OCI-LY7 (cell line): ENCODE results near the gene SLC16A1. TPM values are rescaled to one million over a fixed set of nuclear protein-coding genes. Genes with fewer than 3 reads are reported as not detected.

Source experiments
- BruUV-seq: library from RNA; stranded (reverse); fragments of 400-500 nt; replicated peaks from 2 replicates; lab custom pipeline; 2021; lab: Mats Ljungman, UMichigan
- CTCF ChIA-PET: fragments of 300-600 bp; sonication (Branson Sonifier 250); formaldehyde crosslinking; loops from one replicate; lab custom pipeline; 2022; ENCODE audit warnings: antibody characterized with exemption; ENCODE audit not compliant: unreplicated experiment; lab: Charles Lee
- POLR2A ChIA-PET: fragments of 300-600 bp; sonication (Branson Sonifier 250); formaldehyde crosslinking; loops from one replicate; lab custom pipeline; 2022; ENCODE audit warnings: antibody characterized with exemption; lab: Charles Lee
- DNase-seq: peaks from one replicate; pipeline ENCODE4 v3.0.0-alpha.2; 2015; ENCODE audit warnings: low spot score
- H2AFZ ChIP-seq: fragments of 200-600 bp; sonication (generic), shearing (Covaris generic); 2 replicates; pipeline ENCODE4 v1.6.1; 2014; ENCODE audit warnings: mild to moderate bottlenecking, antibody characterized with exemption, low read length, moderate library complexity
- H3K27ac ChIP-seq: fragments of 200-600 bp; sonication (generic); 2 replicates; pipeline ENCODE4 v1.5.1; 2014; ENCODE audit warnings: mixed run types, low read depth, mild to moderate bottlenecking, moderate library complexity, low read length, inconsistent platforms; ENCODE audit not compliant: poor library complexity, severe bottlenecking
- H3K36me3 ChIP-seq: fragments of 200-600 bp; sonication (generic); 2 replicates; pipeline ENCODE4 v1.6.1; 2014; ENCODE audit warnings: mild to moderate bottlenecking, antibody characterized with exemption, low read length, moderate library complexity, mixed read lengths; ENCODE audit not compliant: insufficient read depth
- H3K4me1 ChIP-seq: fragments of 200-600 bp; sonication (generic); 2 replicates; pipeline ENCODE4 v1.5.1; 2014; ENCODE audit warnings: mild to moderate bottlenecking, low read length; ENCODE audit not compliant: insufficient read depth, poor library complexity, severe bottlenecking
- H3K4me2 ChIP-seq: fragments of 200-600 bp; sonication (generic); 2 replicates; pipeline ENCODE4 v1.6.1; 2014; ENCODE audit warnings: mild to moderate bottlenecking, low read length
- H3K4me3 ChIP-seq: fragments of 200-600 bp; sonication (generic); 2 replicates; pipeline ENCODE4 v1.5.1; 2014; ENCODE audit warnings: mild to moderate bottlenecking, low read depth, low read length; ENCODE audit not compliant: poor library complexity, severe bottlenecking
- H3K79me2 ChIP-seq: fragments of 200-600 bp; sonication (generic); 2 replicates; pipeline ENCODE4 v1.6.1; 2016; ENCODE audit warnings: low read depth, mild to moderate bottlenecking, low read length, moderate library complexity, mixed read lengths; ENCODE audit not compliant: insufficient read depth
- H3K9me2 ChIP-seq: fragments of 200-600 bp; sonication (generic); 2 replicates; pipeline ENCODE4 v1.6.1; 2016; ENCODE audit warnings: mild to moderate bottlenecking, low read length, mixed read lengths; ENCODE audit not compliant: insufficient read depth
- H3K9me3 ChIP-seq: fragments of 200-600 bp; sonication (generic); 2 replicates; pipeline ENCODE4 v1.6.1; 2014; ENCODE audit warnings: mild to moderate bottlenecking, mixed run types, low read length, mixed read lengths
- H4K20me1 ChIP-seq: fragments of 200-600 bp; sonication (generic); 2 replicates; pipeline ENCODE4 v1.6.1; 2014; ENCODE audit warnings: mild to moderate bottlenecking, antibody characterized with exemption, low read length, moderate library complexity, mixed read lengths; ENCODE audit not compliant: insufficient read depth
- CTCF ChIP-seq: fragments of 200-600 bp; sonication (generic); conservative IDR thresholded peaks from 2 replicates; pipeline ENCODE4 v1.5.1; 2014; ENCODE audit warnings: mild to moderate bottlenecking, antibody characterized with exemption, low read length, moderate library complexity, mixed read lengths
- EZH2phosphoT487 ChIP-seq: fragments of 200-600 bp; sonication (generic); IDR thresholded peaks from 2 replicates; pipeline ENCODE4 v1.6.1; 2018; ENCODE audit warnings: low read depth, borderline replicate concordance, mild to moderate bottlenecking, mixed run types, antibody characterized with exemption, low read length, moderate library complexity, mixed read lengths
- intact Hi-C: fragments of 100-400 bp; cut with micrococcal nuclease; formaldehyde crosslinking; loops from one replicate; pipeline ENCODE4 v1.10.0; 2022; ENCODE audit not compliant: unreplicated experiment
- total RNA-seq, 2 experiments: library from RNA; depleted of rRNA in 1 of 2; stranded (reverse); fragments of >200 nt in 1 of 2; shearing (Covaris generic) in 1 of 2; gene quantifications; 2 replicates each; pipeline ENCODE4 v1.2.3, GENCODE V29; 2014 to 2022

Gene SLC16A1
- total RNA-seq, 2 experiments from 2014 or later: 56.1 to 67.8 TPM

GRCh38 chr1:112933820-112934571 lies 22.0 kb downstream of the SLC16A1 start:
- Histone ChIP-seq H3K27ac (no peak overlapping the region), H3K4me3 (no peak overlapping the region), H3K9me2 (no peaks in the 10 kb centered on the region), H2AFZ (no peak overlapping the region), H3K4me1 (peaks cover 40% of the 10 kb centered on the region), H3K4me2 (no peak overlapping the region), H3K79me2 (peaks cover 96% of the 10 kb centered on the region; the same call in 1 of the 2 replicates), H4K20me1 (peaks cover 17% of the 10 kb centered on the region; the same call in 1 of the 2 replicates), H3K36me3 (peaks cover 39% of the 10 kb centered on the region), H3K9me3 (no peaks in the 10 kb centered on the region; the same call in 1 of the 2 replicates)
- intact Hi-C loops: no loop called here
- ChIA-PET CTCF (no interaction called here), POLR2A (interaction anchor here (0.5 to 5.4 kb wide), 6 partner anchors 9 to 364 kb away, joined by 3 to 31 read pairs (median 4); partner anchors contain the start of gene SLC16A1)
- TF ChIP-seq CTCF (no peak), EZH2phosphoT487 (no peak)
- no TSS peak for BruUV-seq
- DNase-seq: no peak

- Histone ChIP-seq H3K9me3 (no peaks in the 10 kb centered on the region; the same call in 1 of the 2 replicates), H3K27ac (no peak overlapping the region), H4K20me1 (peaks cover 9% of the 10 kb centered on the region; the same call in 1 of the 2 replicates), H3K4me2 (no peak overlapping the region), H3K9me2 (no peaks in the 10 kb centered on the region), H3K36me3 (peaks cover 71% of the 10 kb centered on the region), H3K4me1 (peaks cover 19% of the 10 kb centered on the region), H2AFZ (no peak overlapping the region), H3K79me2 (peaks cover 67% of the 10 kb centered on the region; the same call in 1 of the 2 replicates), H3K4me3 (no peak overlapping the region)
- TF ChIP-seq CTCF (no peak), EZH2phosphoT487 (no peak)
- ChIA-PET POLR2A (interaction anchor here (0.5 to 1.3 kb wide), 5 partner anchors 15 to 829 kb away, joined by 3 to 6 read pairs (median 4); partner anchors contain the start of gene PHTF1), CTCF (no interaction called here)
- no TSS peak for BruUV-seq
- intact Hi-C loops: no loop called here
- no peak for DNase-seq
Observed at GRCh38 chr1:112929979-112930378, 26.0 kb downstream of the SLC16A1 start.
